GM23248 (cell line): ENCODE results near the gene GLDC.

ENCODE experiments used
- EZH2 ChIP-seq: fragments of 200-600 bp; sonication (generic); IDR thresholded peaks from 2 replicates; pipeline ENCODE4 v1.6.1; 2018; ENCODE audit warnings: antibody characterized with exemption, mild to moderate bottlenecking; ENCODE audit not compliant: insufficient read depth, poor library complexity, severe bottlenecking
- EZH2phosphoT487 ChIP-seq: fragments of 200-600 bp; sonication (generic); IDR thresholded peaks from 2 replicates; pipeline ENCODE4 v1.6.1; 2018; ENCODE audit warnings: antibody characterized with exemption, moderate library complexity, mild to moderate bottlenecking, low read depth; ENCODE audit not compliant: insufficient read depth

DNA sequence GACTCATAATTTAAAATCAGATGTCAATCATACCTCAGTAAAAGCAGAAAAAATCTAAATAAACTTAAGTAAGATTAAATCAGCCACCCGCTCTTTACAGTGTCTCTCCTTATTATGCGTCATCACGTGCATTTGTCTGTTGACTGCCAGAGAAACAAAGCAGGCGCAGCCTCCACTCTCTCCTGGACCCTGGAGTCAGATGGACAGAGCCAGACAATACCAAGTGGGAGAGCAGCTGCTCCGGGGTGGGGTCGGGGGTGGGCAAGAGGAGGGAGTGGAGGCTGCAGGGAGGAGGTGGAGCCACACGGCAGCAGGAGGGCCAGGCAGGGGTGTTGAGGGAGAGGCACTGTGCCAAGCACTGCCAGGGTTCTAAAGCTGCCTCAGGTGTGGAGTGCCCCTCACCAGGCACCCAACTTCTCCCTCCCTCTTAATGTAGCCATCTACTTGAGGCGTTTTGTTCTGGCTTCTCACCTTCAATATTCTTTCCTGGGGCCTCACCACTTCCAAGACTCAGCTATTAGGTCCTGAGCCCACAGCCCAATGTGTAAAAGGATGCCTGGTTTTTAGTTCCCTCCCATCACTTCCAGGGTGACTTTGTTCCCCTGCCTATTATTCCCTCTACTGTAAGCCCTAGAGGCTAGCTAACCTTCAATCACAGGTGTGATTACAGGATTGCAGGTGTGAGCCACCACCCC is 96.3 kb downstream of the GLDC start:
- TF ChIP-seq EZH2 (no peak), EZH2phosphoT487 (no peak)
